Measurements from ENCODE around the gene LRRC28. TPM values are rescaled to one million over a fixed set of nuclear protein-coding genes. Genes with fewer than 3 reads are reported as not detected.

The LRRC28 gene
- total RNA-seq, 6 donors from 2014 or later = 15.6 to 70.2 (median 20.1) TPM

- DNase-seq (no peak), ATAC-seq (ENCODE audit: low FRiP score in 2 of 2) (no peak)
- H3K9me3 ChIP-seq = no peaks in the 10 kb centered on the region
- H3K4me1 ChIP-seq = peaks cover 0 to 13% (median 2%) of the 10 kb centered on the region in 4 donors
- TF ChIP-seq EP300 (IDR thresholded peaks at IDR 0.05) (peak in 1 of 4 donors; percentile 58), POLR2A (IDR thresholded peaks at IDR 0.05) (no peak), CTCF (IDR thresholded peaks at IDR 0.05) (no peak), POLR2AphosphoS5 (IDR thresholded peaks at IDR 0.05) (peak in 1 of 2 donors; percentile 13)
- H3K4me3 ChIP-seq = no peak overlapping the region
- peaks cover 0 to 2% (median under 1%) of the 10 kb centered on the region in 4 donors for H3K36me3 ChIP-seq
- no peaks in the 10 kb centered on the region for H3K27me3 ChIP-seq
- no peak overlapping the region for H3K27ac ChIP-seq
Measured at GRCh38 chr15:99210334-99210733, 40.9 kb upstream of the LRRC28 start.

DNA sequence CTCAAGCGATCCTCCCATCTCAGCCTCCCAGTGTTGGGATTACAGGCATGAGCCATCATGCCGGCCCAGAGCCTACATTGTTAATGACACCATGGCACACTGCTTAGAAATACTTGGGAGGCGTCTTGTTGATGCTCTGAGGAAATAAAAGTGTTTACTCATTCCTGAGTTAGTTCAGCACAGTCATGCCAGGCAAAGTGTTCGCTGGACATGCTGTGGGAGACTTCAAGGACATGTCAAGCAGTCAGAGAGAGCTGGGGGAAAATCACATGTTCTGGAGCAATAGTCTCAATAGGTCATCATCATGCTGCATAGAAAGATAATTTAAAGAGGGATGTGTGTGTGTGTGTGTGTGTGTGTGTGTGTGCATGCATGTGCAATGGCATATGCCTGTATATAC is 39.4 kb upstream of the LRRC28 start:
- H3K4me1 ChIP-seq = peaks cover 0 to 13% (median 2%) of the 10 kb centered on the region in 4 donors
- no peak overlapping the region for H3K4me3 ChIP-seq
- H3K36me3 ChIP-seq = peaks cover 0 to 4% (median 1%) of the 10 kb centered on the region in 4 donors
- H3K9me3 ChIP-seq = no peaks in the 10 kb centered on the region
- TF ChIP-seq EP300 (IDR thresholded peaks at IDR 0.05) (no peak), POLR2AphosphoS5 (IDR thresholded peaks at IDR 0.05) (peak in 1 of 2 donors; percentile 13)
- no peak for ATAC-seq (ENCODE audit: low FRiP score in 2 of 2)
- H3K27ac ChIP-seq = peak overlapping the region in 1 of 4 donors; percentile 22
- 60 to 72% methylated on average over 3 to 4 of the region's 4 CpGs for WGBS, 2 donors
- DNase-seq = no peak
- H3K27me3 ChIP-seq = no peaks in the 10 kb centered on the region

- no peak for DNase-seq
- H3K4me3 ChIP-seq = no peak overlapping the region
- no peak for TF ChIP-seq EP300 (IDR thresholded peaks at IDR 0.05)
- TF ChIP-seq POLR2A (IDR thresholded peaks at IDR 0.05) = no peak
- no peak for TF ChIP-seq CTCF (IDR thresholded peaks at IDR 0.05)
- TF ChIP-seq POLR2AphosphoS5 (IDR thresholded peaks at IDR 0.05) = no peak
- H3K27me3 ChIP-seq = no peaks in the 10 kb centered on the region
- peaks cover 0 to 13% (median 2%) of the 10 kb centered on the region in 4 donors for H3K4me1 ChIP-seq
- no peak overlapping the region for H3K27ac ChIP-seq
- peaks cover 0 to 6% (median 2%) of the 10 kb centered on the region in 4 donors for H3K36me3 ChIP-seq
- no peak for ATAC-seq (ENCODE audit: low FRiP score in 2 of 2)
- WGBS, 2 donors = 85 to 92% methylated on average over 7 of the region's 7 CpGs
- H3K9me3 ChIP-seq = no peaks in the 10 kb centered on the region
Measured at GRCh38 chr15:99212406-99212805, 38.9 kb upstream of the LRRC28 start.

GRCh38 chr15:99213187-99213811 is 38.0 kb upstream of the LRRC28 start:
- no peak overlapping the region for H3K27ac ChIP-seq
- H3K9me3 ChIP-seq = no peaks in the 10 kb centered on the region
- peak in 1 of 2 donors; percentile 74 for ATAC-seq (ENCODE audit: low FRiP score in 2 of 2)
- H3K36me3 ChIP-seq = peaks cover 0 to 15% (median 9%) of the 10 kb centered on the region in 4 donors
- H3K27me3 ChIP-seq = no peaks in the 10 kb centered on the region
- DNase-seq = peak in 1 of 2 donors; percentile 65
- H3K4me1 ChIP-seq = peaks cover 0 to 13% (median 2%) of the 10 kb centered on the region in 4 donors
- TF ChIP-seq CTCF (IDR thresholded peaks at IDR 0.05) (peak; percentile 54 to 85 (median 75)), EP300 (IDR thresholded peaks at IDR 0.05) (no peak), POLR2AphosphoS5 (IDR thresholded peaks at IDR 0.05) (no peak), POLR2A (IDR thresholded peaks at IDR 0.05) (no peak)
- WGBS, 2 donors = 0 to 6% methylated on average over 1 of the region's 1 CpG
- H3K4me3 ChIP-seq = no peak overlapping the region

- Histone ChIP-seq H3K4me3 (no peak overlapping the region), H3K4me1 (no peaks in the 10 kb centered on the region), H3K9me3 (no peaks in the 10 kb centered on the region), H3K27me3 (no peaks in the 10 kb centered on the region), H3K27ac (no peak overlapping the region), H3K36me3 (peaks cover 0 to 32% (median 4%) of the 10 kb centered on the region in 4 donors)
- no peak for ATAC-seq (ENCODE audit: low FRiP score in 2 of 2)
- WGBS, 2 donors = 90 to 94% methylated on average over 6 of the region's 6 CpGs
- no peak for DNase-seq
- no peak for TF ChIP-seq EP300 (IDR thresholded peaks at IDR 0.05)
- no peak for TF ChIP-seq CTCF (IDR thresholded peaks at IDR 0.05)
- TF ChIP-seq POLR2AphosphoS5 (IDR thresholded peaks at IDR 0.05) = no peak
- TF ChIP-seq POLR2A (IDR thresholded peaks at IDR 0.05) = no peak
Measured at GRCh38 chr15:99224372-99225214, 26.7 kb upstream of the LRRC28 start.

Data from upper lobe of left lung (tissue), 6 donors.